GM18502 (cell line): Measurements from ENCODE around the gene ITPRID2.
A peak's percentile ranks its signal among the peaks of the same experiment; 100 is the strongest.

Experiments
- ATAC-seq: cut with Tn5 transposase; IDR thresholded peaks from one replicate; pipeline ENCODE4 v1.9.1; 2021; ENCODE audit warnings: mild to moderate bottlenecking; ENCODE audit not compliant: unreplicated experiment, poor library complexity

The ITPRID2 gene

GRCh38 chr2:181911830-181912229 lies 20.3 kb downstream of the ITPRID2 start:
- ATAC-seq: no peak

GRCh38 chr2:181915102-181915501 lies 23.6 kb downstream of the ITPRID2 start:
- ATAC-seq: no peak

GRCh38 chr2:181916726-181917718 lies 25.5 kb downstream of the ITPRID2 start:
- no peak for ATAC-seq

- no peak for ATAC-seq
Observed at GRCh38 chr2:181918188-181918587, 26.7 kb downstream of the ITPRID2 start.

- no peak for ATAC-seq
Observed at GRCh38 chr2:181923121-181923520, 31.6 kb downstream of the ITPRID2 start.

GRCh38 chr2:181924336-181924735 lies 32.8 kb downstream of the ITPRID2 start:
- ATAC-seq: no peak

- ATAC-seq: no peak
Observed at GRCh38 chr2:181934694-181935093, 43.2 kb downstream of the ITPRID2 start.

- ATAC-seq: no peak
Observed at GRCh38 chr2:181937473-181937872, 45.9 kb downstream of the ITPRID2 start.

GRCh38 chr2:181943411-181944124 lies 52.0 kb downstream of the ITPRID2 start:
- no peak for ATAC-seq

GRCh38 chr2:181944164-181944913 lies 52.8 kb downstream of the ITPRID2 start:
- ATAC-seq: no peak

GRCh38 chr2:181944914-181945291 lies 53.4 kb downstream of the ITPRID2 start:
- no peak for ATAC-seq

- no peak for ATAC-seq
Observed at GRCh38 chr2:181946444-181947127, 55.1 kb downstream of the ITPRID2 start.

- ATAC-seq: no peak
Observed at GRCh38 chr2:181947273-181947672, 55.7 kb downstream of the ITPRID2 start.

GRCh38 chr2:181948227-181948626 lies 56.7 kb downstream of the ITPRID2 start:
- ATAC-seq: no peak

- no peak for ATAC-seq
Observed at GRCh38 chr2:181949047-181949446, 57.5 kb downstream of the ITPRID2 start.

GRCh38 chr2:181952404-181953226 lies 61.1 kb downstream of the ITPRID2 start:
- no peak for ATAC-seq

GRCh38 chr2:181953881-181954537 lies 62.5 kb downstream of the ITPRID2 start:
- peak; percentile 86 for ATAC-seq

- ATAC-seq: peak; percentile 18
Observed at GRCh38 chr2:181954538-181954883, 63.0 kb downstream of the ITPRID2 start.

- ATAC-seq: no peak
Observed at GRCh38 chr2:181955010-181955409, 63.5 kb downstream of the ITPRID2 start.
